ENCODE measurements around the gene RHOV. TPM values are rescaled to one million over a fixed set of nuclear protein-coding genes. Genes with fewer than 3 reads are reported as not detected.

Gene RHOV
- under 0.01 and 0.09 TPM in 2 replicates for total RNA-seq

GRCh38 chr15:40873694-40874561 lies at the start of gene RHOV:
Gene RHOV (minus strand): TSS chr15:40874234. CDS start chr15:40874139, 95 bp downstream.

GRCh38 chr15:40893733-40894680 lies 20.0 kb upstream of the RHOV start, which contains the start of gene VPS18:
Gene VPS18 (plus strand): TSS chr15:40894450. CDS start chr15:40894769, 319 bp downstream.

GRCh38 chr15:40843885-40844695 lies 29.9 kb downstream of the RHOV start, which contains the start of gene SPINT1:
Gene SPINT1 (plus strand): TSS chr15:40844048. CDS start chr15:40844555, 507 bp downstream.

GRCh38 chr15:40828447-40829036 lies 45.5 kb downstream of the RHOV start, which contains the start of gene PPP1R14D:
Gene PPP1R14D (minus strand): TSS chr15:40828708. CDS start chr15:40828641, 67 bp downstream.

Other genes with a start within 250 kb of the RHOV start
- 3.7 and 7.6 TPM in 2 replicates for gene RAD51, start 179.1 kb downstream of the RHOV start, total RNA-seq
- 21.6 and 24.5 TPM in 2 replicates for gene RMDN3, start 119.0 kb downstream of the RHOV start, total RNA-seq
- 6.4 and 7.8 TPM in 2 replicates for gene GCHFR, start 110.2 kb downstream of the RHOV start, total RNA-seq
- 0.63 and 0.66 TPM in 2 replicates for gene C15orf62, start 104.3 kb downstream of the RHOV start, total RNA-seq
- gene ZFYVE19, start 67.1 kb downstream of the RHOV start, total RNA-seq, result 23.2 and 24.7 TPM in 2 replicates
- gene DNAJC17, start 66.8 kb downstream of the RHOV start, total RNA-seq, result 29.6 and 45.4 TPM in 2 replicates
- not detected in 2 replicates for gene PPP1R14D, start 45.5 kb downstream of the RHOV start, total RNA-seq
- 0.45 and 0.56 TPM in 2 replicates for gene SPINT1, start 30.2 kb downstream of the RHOV start, total RNA-seq
- 43.6 and 45.4 TPM in 2 replicates for gene VPS18, start 20.2 kb upstream of the RHOV start, total RNA-seq
- gene DLL4, start 55.1 kb upstream of the RHOV start, total RNA-seq, result 33.8 and 103 TPM in 2 replicates
- 2.7 and 11.2 TPM in 2 replicates for gene CHAC1, start 79.2 kb upstream of the RHOV start, total RNA-seq
- 21.4 and 29.2 TPM in 2 replicates for gene INO80, start 242.0 kb upstream of the RHOV start, total RNA-seq